Measurements from ENCODE around the gene TUBB6. TPM values are rescaled to one million over a fixed set of nuclear protein-coding genes. Genes with fewer than 3 reads are reported as not detected.

The TUBB6 gene
- total RNA-seq, 1 experiment from 2014 or later: 197 TPM

- no TSS peak for BruUV-seq (replicated peaks)
- Histone ChIP-seq H3K4me3 (ENCODE audit: low read depth, low read length, poor library complexity, severe bottlenecking) (no peak overlapping the region), H3K27ac (ENCODE audit: low read depth, low read length, poor library complexity, severe bottlenecking) (no peak overlapping the region), H3K9me3 (ENCODE audit: low read depth, low read length, poor library complexity, severe bottlenecking) (no peaks in the 10 kb centered on the region), H3K36me3 (ENCODE audit: insufficient read depth, low read length, poor library complexity, severe bottlenecking) (no peaks in the 10 kb centered on the region), H3K4me1 (ENCODE audit: insufficient read depth, low read length, poor library complexity, severe bottlenecking) (no peaks in the 10 kb centered on the region), H3K27me3 (replicated peaks; ENCODE audit: insufficient read depth, low read depth, low read length, poor library complexity) (no peaks in the 10 kb centered on the region)
- intact Hi-C loops (cut with micrococcal nuclease; ENCODE audit: unreplicated experiment): loop anchor here (5.0 kb wide), 1 partner anchor 375 kb away; no protein-coding TSS in a partner anchor
- TF ChIP-seq, protein P1, sequence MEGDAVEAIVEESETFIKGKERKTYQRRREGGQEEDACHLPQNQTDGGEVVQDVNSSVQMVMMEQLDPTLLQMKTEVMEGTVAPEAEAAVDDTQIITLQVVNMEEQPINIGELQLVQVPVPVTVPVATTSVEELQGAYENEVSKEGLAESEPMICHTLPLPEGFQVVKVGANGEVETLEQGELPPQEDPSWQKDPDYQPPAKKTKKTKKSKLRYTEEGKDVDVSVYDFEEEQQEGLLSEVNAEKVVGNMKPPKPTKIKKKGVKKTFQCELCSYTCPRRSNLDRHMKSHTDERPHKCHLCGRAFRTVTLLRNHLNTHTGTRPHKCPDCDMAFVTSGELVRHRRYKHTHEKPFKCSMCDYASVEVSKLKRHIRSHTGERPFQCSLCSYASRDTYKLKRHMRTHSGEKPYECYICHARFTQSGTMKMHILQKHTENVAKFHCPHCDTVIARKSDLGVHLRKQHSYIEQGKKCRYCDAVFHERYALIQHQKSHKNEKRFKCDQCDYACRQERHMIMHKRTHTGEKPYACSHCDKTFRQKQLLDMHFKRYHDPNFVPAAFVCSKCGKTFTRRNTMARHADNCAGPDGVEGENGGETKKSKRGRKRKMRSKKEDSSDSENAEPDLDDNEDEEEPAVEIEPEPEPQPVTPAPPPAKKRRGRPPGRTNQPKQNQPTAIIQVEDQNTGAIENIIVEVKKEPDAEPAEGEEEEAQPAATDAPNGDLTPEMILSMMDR (conservative IDR thresholded peaks at IDR 0.05; ENCODE audit: low read depth, low read length): no peak
- TF ChIP-seq EZH2 (IDR thresholded peaks at IDR 0.05; ENCODE audit: borderline replicate concordance, low read depth, low read length, poor library complexity, severe bottlenecking): no peak
- ChIA-PET POLR2A (ENCODE audit: low non-redundant PET) (no interaction called here), CTCF (no interaction called here)
- DNase-seq (ENCODE audit: low spot score): no peak
These were observed 31.1 kb upstream of the TUBB6 start for GRCh38 chr18:12276736-12277554.

DNA sequence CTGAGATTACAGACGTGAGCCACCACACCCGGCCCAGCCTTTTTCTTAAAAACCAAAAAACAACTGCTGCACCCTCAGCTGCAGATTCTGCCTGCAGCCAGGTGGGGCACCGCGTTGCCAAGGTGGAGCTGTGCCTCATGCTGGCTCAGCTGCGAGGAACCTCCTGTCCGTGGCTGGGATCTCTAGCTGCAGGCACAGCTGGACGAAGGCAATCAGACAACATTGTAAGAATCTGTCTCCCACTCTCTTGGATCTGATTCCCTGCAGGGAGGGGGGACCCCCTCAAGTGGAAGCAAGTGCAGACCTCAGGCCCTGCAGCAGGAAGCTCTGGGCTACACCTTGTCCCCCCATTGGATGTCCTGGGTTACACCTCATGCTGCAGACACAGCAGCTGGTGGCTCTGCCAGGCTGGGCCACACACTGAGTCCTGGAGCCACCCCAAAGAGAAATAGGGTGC is 29.8 kb upstream of the TUBB6 start:
- H3K27me3 ChIP-seq (replicated peaks; ENCODE audit: insufficient read depth, low read depth, low read length, poor library complexity): no peaks in the 10 kb centered on the region
- no peak overlapping the region for H3K27ac ChIP-seq (ENCODE audit: low read depth, low read length, poor library complexity, severe bottlenecking)
- H3K4me1 ChIP-seq (ENCODE audit: insufficient read depth, low read length, poor library complexity, severe bottlenecking): no peaks in the 10 kb centered on the region
- ChIA-PET CTCF (no interaction called here), POLR2A (ENCODE audit: low non-redundant PET) (no interaction called here)
- no TSS peak for BruUV-seq (replicated peaks)
- no peaks in the 10 kb centered on the region for H3K36me3 ChIP-seq (ENCODE audit: insufficient read depth, low read length, poor library complexity, severe bottlenecking)
- H3K4me3 ChIP-seq (ENCODE audit: low read depth, low read length, poor library complexity, severe bottlenecking): no peak overlapping the region
- no peak for DNase-seq (ENCODE audit: low spot score)
- intact Hi-C loops (cut with micrococcal nuclease; ENCODE audit: unreplicated experiment): loop anchor here (5.0 kb wide), 1 partner anchor 374 kb away; no protein-coding TSS in a partner anchor
- no peaks in the 10 kb centered on the region for H3K9me3 ChIP-seq (ENCODE audit: low read depth, low read length, poor library complexity, severe bottlenecking)
- TF ChIP-seq, protein P1 (conservative IDR thresholded peaks at IDR 0.05; ENCODE audit: low read depth, low read length): no peak
- TF ChIP-seq EZH2 (IDR thresholded peaks at IDR 0.05; ENCODE audit: borderline replicate concordance, low read depth, low read length, poor library complexity, severe bottlenecking): no peak

GRCh38 chr18:12278741-12279682 is 29.0 kb upstream of the TUBB6 start:
- H3K4me1 ChIP-seq (ENCODE audit: insufficient read depth, low read length, poor library complexity, severe bottlenecking): no peaks in the 10 kb centered on the region
- ChIA-PET POLR2A (ENCODE audit: low non-redundant PET) (no interaction called here), CTCF (interaction anchor here (0.6 kb wide), 2 partner anchors 8 to 9 kb away, joined by 3 to 4 read pairs; no protein-coding TSS in a partner anchor)
- no peaks in the 10 kb centered on the region for H3K27me3 ChIP-seq (replicated peaks; ENCODE audit: insufficient read depth, low read depth, low read length, poor library complexity)
- H3K4me3 ChIP-seq (ENCODE audit: low read depth, low read length, poor library complexity, severe bottlenecking): no peak overlapping the region
- no peak overlapping the region for H3K27ac ChIP-seq (ENCODE audit: low read depth, low read length, poor library complexity, severe bottlenecking)
- no peak for DNase-seq (ENCODE audit: low spot score)
- no peaks in the 10 kb centered on the region for H3K36me3 ChIP-seq (ENCODE audit: insufficient read depth, low read length, poor library complexity, severe bottlenecking)
- no peaks in the 10 kb centered on the region for H3K9me3 ChIP-seq (ENCODE audit: low read depth, low read length, poor library complexity, severe bottlenecking)
- no peak for TF ChIP-seq EZH2 (IDR thresholded peaks at IDR 0.05; ENCODE audit: borderline replicate concordance, low read depth, low read length, poor library complexity, severe bottlenecking)
- TF ChIP-seq, protein P1 (conservative IDR thresholded peaks at IDR 0.05; ENCODE audit: low read depth, low read length): no peak
- no TSS peak for BruUV-seq (replicated peaks)
- intact Hi-C loops (cut with micrococcal nuclease; ENCODE audit: unreplicated experiment): loop anchor here (5.0 kb wide), 1 partner anchor 373 kb away; no protein-coding TSS in a partner anchor

All from A673 (cell line).